ENCODE measurements around the gene CFAP58.

The CFAP58 gene

DNA sequence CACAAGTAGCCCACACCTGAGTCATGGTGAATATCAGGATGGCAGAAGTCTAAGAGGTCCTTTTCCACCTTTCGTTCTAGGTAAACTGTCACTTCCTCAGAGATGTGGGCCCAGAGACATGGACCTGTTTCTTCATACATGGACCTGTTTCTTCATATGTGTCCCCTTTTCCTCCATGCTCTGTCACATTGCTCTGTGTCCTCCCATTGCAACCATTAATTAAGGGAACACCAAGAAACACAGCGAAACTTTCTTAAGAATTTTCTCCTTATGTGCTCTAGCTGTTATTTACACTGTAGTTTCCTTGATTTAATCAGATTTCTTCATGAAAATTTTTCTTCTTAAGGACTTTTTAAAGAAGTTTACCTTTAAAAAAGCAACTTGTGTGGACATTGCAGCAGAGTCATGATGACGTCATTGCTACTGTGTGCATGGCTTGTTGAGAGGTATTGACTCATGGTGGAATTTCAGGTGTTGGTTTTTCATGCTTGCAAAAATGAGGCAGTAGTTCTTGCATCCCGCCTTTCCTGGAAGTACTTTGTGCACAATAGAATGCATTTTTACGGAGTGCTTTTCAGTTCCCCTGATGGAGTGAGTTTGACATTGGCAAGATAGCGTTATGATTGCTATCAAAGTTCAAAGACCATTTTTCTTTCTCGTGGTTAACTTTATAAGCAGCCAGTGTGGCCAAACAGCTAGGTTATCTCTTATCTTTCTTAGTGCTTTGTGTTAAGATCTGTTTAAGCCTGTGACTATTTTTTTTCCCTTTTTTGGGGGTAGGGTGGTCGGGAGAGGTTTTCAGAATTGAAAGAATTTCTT, 37.7 kb downstream of the CFAP58 start:
- Histone ChIP-seq H3K36me3 (ENCODE audit: insufficient read depth) (no peaks in the 10 kb centered on the region), H2AFZ (ENCODE audit: low read depth) (no peak overlapping the region), H4K20me1 (ENCODE audit: insufficient read depth) (no peaks in the 10 kb centered on the region), H3K27me3 (ENCODE audit: insufficient read depth, low read depth) (no peaks in the 10 kb centered on the region), H3K4me3 (IDR thresholded peaks at IDR 0.05; ENCODE audit: insufficient read depth, low read depth, low read length) (no peak overlapping the region), H3K79me2 (ENCODE audit: insufficient read depth, low read depth) (no peaks in the 10 kb centered on the region), H3K4me1 (ENCODE audit: low read depth, poor library complexity, severe bottlenecking) (peaks cover 35% of the 10 kb centered on the region), H3K4me2 (no peak overlapping the region), H3K9ac (no peak overlapping the region), H3K27ac (no peak overlapping the region)
- TF ChIP-seq, protein P1, sequence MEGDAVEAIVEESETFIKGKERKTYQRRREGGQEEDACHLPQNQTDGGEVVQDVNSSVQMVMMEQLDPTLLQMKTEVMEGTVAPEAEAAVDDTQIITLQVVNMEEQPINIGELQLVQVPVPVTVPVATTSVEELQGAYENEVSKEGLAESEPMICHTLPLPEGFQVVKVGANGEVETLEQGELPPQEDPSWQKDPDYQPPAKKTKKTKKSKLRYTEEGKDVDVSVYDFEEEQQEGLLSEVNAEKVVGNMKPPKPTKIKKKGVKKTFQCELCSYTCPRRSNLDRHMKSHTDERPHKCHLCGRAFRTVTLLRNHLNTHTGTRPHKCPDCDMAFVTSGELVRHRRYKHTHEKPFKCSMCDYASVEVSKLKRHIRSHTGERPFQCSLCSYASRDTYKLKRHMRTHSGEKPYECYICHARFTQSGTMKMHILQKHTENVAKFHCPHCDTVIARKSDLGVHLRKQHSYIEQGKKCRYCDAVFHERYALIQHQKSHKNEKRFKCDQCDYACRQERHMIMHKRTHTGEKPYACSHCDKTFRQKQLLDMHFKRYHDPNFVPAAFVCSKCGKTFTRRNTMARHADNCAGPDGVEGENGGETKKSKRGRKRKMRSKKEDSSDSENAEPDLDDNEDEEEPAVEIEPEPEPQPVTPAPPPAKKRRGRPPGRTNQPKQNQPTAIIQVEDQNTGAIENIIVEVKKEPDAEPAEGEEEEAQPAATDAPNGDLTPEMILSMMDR (conservative IDR thresholded peaks at IDR 0.05; ENCODE audit: low read depth, low read length): no peak

DNA sequence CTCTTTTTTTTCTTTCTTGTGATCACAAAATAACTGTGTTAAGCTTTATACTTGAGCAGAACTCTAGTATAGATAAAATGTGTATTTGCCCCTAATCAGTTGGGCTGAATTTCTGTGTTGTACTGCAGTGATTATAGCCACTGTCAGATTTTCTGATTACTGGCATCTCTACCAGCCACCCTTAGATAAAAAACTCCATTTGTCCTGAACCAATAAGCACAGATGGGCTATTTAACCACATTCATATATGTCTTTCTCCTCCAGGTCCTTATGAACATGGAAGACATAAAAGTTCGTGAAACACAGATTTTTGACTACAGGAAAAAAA, 38.3 kb downstream of the CFAP58 start:
- H3K79me2 ChIP-seq (ENCODE audit: insufficient read depth, low read depth): no peaks in the 10 kb centered on the region
- no peak overlapping the region for H3K4me3 ChIP-seq (IDR thresholded peaks at IDR 0.05; ENCODE audit: insufficient read depth, low read depth, low read length)
- no peak overlapping the region for H2AFZ ChIP-seq (ENCODE audit: low read depth)
- no peak overlapping the region for H3K27ac ChIP-seq
- peaks cover 34% of the 10 kb centered on the region for H3K4me1 ChIP-seq (ENCODE audit: low read depth, poor library complexity, severe bottlenecking)
- H3K4me2 ChIP-seq: no peak overlapping the region
- TF ChIP-seq, protein P1 (conservative IDR thresholded peaks at IDR 0.05; ENCODE audit: low read depth, low read length): no peak
- H4K20me1 ChIP-seq (ENCODE audit: insufficient read depth): no peaks in the 10 kb centered on the region
- H3K27me3 ChIP-seq (ENCODE audit: insufficient read depth, low read depth): no peaks in the 10 kb centered on the region
- H3K36me3 ChIP-seq (ENCODE audit: insufficient read depth): no peaks in the 10 kb centered on the region
- no peak overlapping the region for H3K9ac ChIP-seq

DNA sequence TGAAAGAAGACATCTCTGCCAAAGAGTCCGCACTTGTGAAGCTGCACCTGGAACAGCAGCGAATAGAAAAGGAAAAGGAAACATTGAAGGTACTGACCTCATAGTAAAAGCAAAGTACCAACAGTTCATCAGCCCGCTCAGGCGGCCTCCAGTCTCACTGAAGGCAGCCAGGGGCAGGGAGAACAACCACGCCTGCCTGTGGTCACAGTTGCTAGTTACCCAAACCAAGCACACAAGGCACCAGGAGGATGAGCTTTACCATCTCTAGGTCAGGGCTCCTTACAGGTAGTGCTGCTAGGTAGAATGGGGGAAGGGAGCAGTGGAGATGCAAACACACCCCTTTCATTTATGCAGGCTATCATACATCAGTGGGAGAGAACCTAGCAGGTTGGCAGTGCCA, 39.8 kb downstream of the CFAP58 start:
- H4K20me1 ChIP-seq (ENCODE audit: insufficient read depth): no peaks in the 10 kb centered on the region
- TF ChIP-seq, protein P1 (conservative IDR thresholded peaks at IDR 0.05; ENCODE audit: low read depth, low read length): no peak
- no peaks in the 10 kb centered on the region for H3K79me2 ChIP-seq (ENCODE audit: insufficient read depth, low read depth)
- no peak overlapping the region for H3K4me3 ChIP-seq (IDR thresholded peaks at IDR 0.05; ENCODE audit: insufficient read depth, low read depth, low read length)
- peaks cover 20% of the 10 kb centered on the region for H3K4me1 ChIP-seq (ENCODE audit: low read depth, poor library complexity, severe bottlenecking)
- no peak overlapping the region for H2AFZ ChIP-seq (ENCODE audit: low read depth)
- no peak overlapping the region for H3K9ac ChIP-seq
- no peaks in the 10 kb centered on the region for H3K27me3 ChIP-seq (ENCODE audit: insufficient read depth, low read depth)
- H3K36me3 ChIP-seq (ENCODE audit: insufficient read depth): no peaks in the 10 kb centered on the region
- H3K4me2 ChIP-seq: no peak overlapping the region
- H3K27ac ChIP-seq: no peak overlapping the region

DNA sequence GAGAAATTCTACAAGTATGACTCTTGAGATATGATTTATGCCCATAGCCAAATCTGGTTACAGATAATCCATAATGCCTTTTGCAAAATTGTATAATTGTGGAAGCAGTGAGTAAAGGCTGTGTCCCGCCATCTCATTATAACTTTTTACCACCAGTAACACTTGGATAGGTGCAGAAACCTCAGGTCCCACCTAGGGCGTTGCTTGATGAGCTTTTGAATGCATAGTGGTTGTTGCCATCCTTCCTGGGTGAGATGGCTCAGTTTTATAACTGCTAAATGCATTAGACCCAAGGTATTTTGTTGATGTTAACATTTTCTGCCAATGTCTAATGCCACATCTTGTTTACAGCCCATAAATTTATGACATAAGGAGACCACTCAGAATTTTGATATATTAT, 42.9 kb downstream of the CFAP58 start:
- H4K20me1 ChIP-seq (ENCODE audit: insufficient read depth): no peaks in the 10 kb centered on the region
- TF ChIP-seq, protein P1 (conservative IDR thresholded peaks at IDR 0.05; ENCODE audit: low read depth, low read length): no peak
- no peak overlapping the region for H3K4me2 ChIP-seq
- no peak overlapping the region for H2AFZ ChIP-seq (ENCODE audit: low read depth)
- no peaks in the 10 kb centered on the region for H3K27me3 ChIP-seq (ENCODE audit: insufficient read depth, low read depth)
- H3K36me3 ChIP-seq (ENCODE audit: insufficient read depth): no peaks in the 10 kb centered on the region
- H3K4me3 ChIP-seq (IDR thresholded peaks at IDR 0.05; ENCODE audit: insufficient read depth, low read depth, low read length): no peak overlapping the region
- H3K4me1 ChIP-seq (ENCODE audit: low read depth, poor library complexity, severe bottlenecking): no peaks in the 10 kb centered on the region
- H3K9ac ChIP-seq: no peak overlapping the region
- H3K79me2 ChIP-seq (ENCODE audit: insufficient read depth, low read depth): no peaks in the 10 kb centered on the region
- H3K27ac ChIP-seq: no peak overlapping the region
